Endothelial cell of umbilical vein (primary cell): Measurements from ENCODE around the gene GEMIN7. TPM values are rescaled to one million over a fixed set of nuclear protein-coding genes. Genes with fewer than 3 reads are reported as not detected.
"Not testable (repeated sequence)": the region's sequence is repeated elsewhere in the genome, so short reads cannot be mapped to it uniquely, and the experiment has no call there.

Source experiments
- BruUV-seq: library from RNA; stranded (reverse); fragments of 400-500 nt; replicated peaks from 2 replicates; lab custom pipeline; 2021; lab: Mats Ljungman, UMichigan
- CTCF ChIA-PET: fragments of 300-600, 350-600 bp; sonication (Branson Sonifier 250); formaldehyde crosslinking; loops from one replicate; lab custom pipeline; 2021; ENCODE audit warnings: antibody characterized with exemption, inconsistent platforms; lab: Charles Lee
- POLR2A ChIA-PET: fragments of 300-600, 350-600 bp; sonication (Branson Sonifier 250); formaldehyde crosslinking; loops from one replicate; lab custom pipeline; 2021; ENCODE audit warnings: antibody characterized with exemption, inconsistent platforms; lab: Charles Lee
- DNase-seq: peaks from one replicate; pipeline ENCODE4 v3.0.0-alpha.2; 2011; ENCODE audit warnings: low read depth, low spot score
- FAIRE-seq: peaks from 2 replicates; lab custom pipeline; 2011; peaks lifted over from hg19 to GRCh38; lab: Jason Lieb, UNC
- H2AFZ ChIP-seq: 2 replicates; pipeline ENCODE4 v1.6.0; 2012; ENCODE audit warnings: low read depth, low read length, control low read depth, inconsistent platforms
- H3K27ac ChIP-seq: 2 replicates; pipeline ENCODE4 v1.5.1; 2011; ENCODE audit warnings: low read depth, mild to moderate bottlenecking, control low read depth, low read length, moderate library complexity; ENCODE audit not compliant: insufficient read depth
- H3K27me3 ChIP-seq, 2 experiments: 2 replicates each; pipeline versions ENCODE4 v1.6.0 to v1.6.1; 2011; ENCODE audit warnings: low read length in 2 of 2, mixed read lengths in 1 of 2; ENCODE audit not compliant: control insufficient read depth in 2 of 2, insufficient read depth in 2 of 2
- H3K36me3 ChIP-seq, 2 experiments: 2 replicates in 1 of 2; 3 replicates in 1 of 2; pipeline ENCODE4 v1.5.1; 2011; ENCODE audit warnings: low read length in 2 of 2, mild to moderate bottlenecking in 1 of 2, moderate library complexity in 1 of 2; ENCODE audit not compliant: control insufficient read depth in 2 of 2, insufficient read depth in 2 of 2; ENCODE audit errors: extremely low read depth in 1 of 2
- H3K4me1 ChIP-seq: 3 replicates; pipeline ENCODE4 v1.5.1; 2011; ENCODE audit warnings: mild to moderate bottlenecking, low read length; ENCODE audit not compliant: control insufficient read depth, insufficient read depth; ENCODE audit errors: extremely low read depth
- H3K4me2 ChIP-seq: 2 replicates; pipeline ENCODE4 v1.6.1; 2011; ENCODE audit warnings: low read length, control low read depth, mixed read lengths; ENCODE audit not compliant: insufficient read depth
- H3K4me3 ChIP-seq, 3 experiments: fragments of 200-600 bp in 1 of 3; sonication (generic), shearing (Covaris generic) in 1 of 3; replicated peaks in 1 of 3; 2 replicates each; pipeline ENCODE4 v1.5.1; 2011 to 2016; ENCODE audit warnings: control low read depth in 3 of 3, low read length in 3 of 3, mild to moderate bottlenecking in 2 of 3, inconsistent platforms in 1 of 3, low read depth in 1 of 3, moderate library complexity in 1 of 3; ENCODE audit not compliant: insufficient read depth in 1 of 3
- H3K79me2 ChIP-seq: 2 replicates; pipeline ENCODE4 v1.6.0; 2012; ENCODE audit warnings: low read length, inconsistent platforms; ENCODE audit not compliant: control insufficient read depth, insufficient read depth
- H3K9ac ChIP-seq: replicated peaks from 2 replicates; pipeline ENCODE3; 2011; ENCODE audit warnings: low read length, control low read depth; ENCODE audit not compliant: insufficient read depth; ENCODE audit errors: extremely low read depth
- H3K9me1 ChIP-seq: replicated peaks from 3 replicates; pipeline ENCODE4 v1.6.0; 2011; ENCODE audit warnings: mild to moderate bottlenecking, low read length; ENCODE audit not compliant: control insufficient read depth, insufficient read depth; ENCODE audit errors: extremely low read depth
- H3K9me3 ChIP-seq: replicated peaks from 2 replicates; pipeline ENCODE4 v1.5.1; 2012; ENCODE audit warnings: low read length, inconsistent platforms; ENCODE audit not compliant: control insufficient read depth, insufficient read depth
- H4K20me1 ChIP-seq: replicated peaks from 2 replicates; pipeline ENCODE3; 2011; ENCODE audit warnings: mild to moderate bottlenecking, low read length; ENCODE audit not compliant: control insufficient read depth, insufficient read depth; ENCODE audit errors: extremely low read depth
- EZH2 ChIP-seq: IDR thresholded peaks from 2 replicates; pipeline ENCODE4 v1.6.1; 2012; ENCODE audit warnings: borderline replicate concordance, low read depth, mild to moderate bottlenecking, moderate library complexity, low read length, inconsistent platforms; ENCODE audit not compliant: severe bottlenecking
- FOS ChIP-seq: IDR thresholded peaks from 2 replicates; pipeline ENCODE4 v1.6.1; 2011; ENCODE audit warnings: mild to moderate bottlenecking, low read length, moderate library complexity, borderline replicate concordance; ENCODE audit not compliant: insufficient read depth
- GATA2 ChIP-seq: IDR thresholded peaks from 2 replicates; pipeline ENCODE4 v1.7.0; 2011; ENCODE audit warnings: low read depth, mild to moderate bottlenecking, moderate library complexity, mixed read lengths, low read length; ENCODE audit not compliant: insufficient read length, insufficient read depth
- JUN ChIP-seq: IDR thresholded peaks from 2 replicates; pipeline ENCODE4 v1.6.1; 2011; ENCODE audit warnings: borderline replicate concordance, low read depth; ENCODE audit not compliant: insufficient read length, insufficient read depth
- MAX ChIP-seq: IDR thresholded peaks from 2 replicates; pipeline ENCODE4 v1.6.1; 2011; ENCODE audit not compliant: insufficient read depth, insufficient read length
- MYC ChIP-seq: IDR thresholded peaks from one replicate; pipeline ENCODE4 v1.6.1; 2011; ENCODE audit warnings: mild to moderate bottlenecking, low read depth, low read length
- POLR2A ChIP-seq: IDR thresholded peaks from 2 replicates; pipeline ENCODE4 v1.6.1; 2012; ENCODE audit warnings: low read depth, mild to moderate bottlenecking, control low read depth, low read length
- POLR2AphosphoS5 ChIP-seq: IDR thresholded peaks from 2 replicates; pipeline ENCODE4 v1.6.1; 2012; ENCODE audit warnings: low read depth, mild to moderate bottlenecking, control low read depth, low read length, moderate library complexity; ENCODE audit not compliant: insufficient read depth
- dilution Hi-C: fragments of 300-500 bp; cut with MboI; formaldehyde crosslinking; loops from one replicate; pipeline ENCODE4 v1.15.0; 2019; ENCODE audit warnings: low sequenced_read_pairs; ENCODE audit not compliant: extremely low pct_ligation_motif_present
- intact Hi-C: fragments of 100-400 bp; cut with micrococcal nuclease; formaldehyde crosslinking; loops from one replicate; pipeline ENCODE4 v1.10.0; 2022
- polyA plus RNA-seq, 4 experiments: library from polyadenylated mRNA; depleted of rRNA in 3 of 4; stranded (reverse) in 3 of 4; unstranded in 1 of 4; fragments of >200 nt; gene quantifications; 2 replicates each; pipeline versions ENCODE4 v1.2.1 to v1.2.3, GENCODE V29; 2011 to 2012; ENCODE audit warnings: missing spikeins in 1 of 4
- total RNA-seq: library from RNA; stranded (reverse); gene quantifications from 2 replicates; pipeline ENCODE4 v1.2.3, GENCODE V29; 2021
- TF ChIP-seq, protein P1 (sequence below), 2 donors: IDR thresholded peaks; 1 replicate in 1 of 2; 2 replicates in 1 of 2; pipeline ENCODE4 v1.5.1; 2011; ENCODE audit warnings: low read length in 2 of 2, mild to moderate bottlenecking in 2 of 2, moderate library complexity in 2 of 2, control low read depth in 1 of 2, inconsistent platforms in 1 of 2, low read depth in 1 of 2; ENCODE audit not compliant: insufficient read depth in 1 of 2; ENCODE audit errors: extremely low read depth in 1 of 2

The GEMIN7 gene
- total and polyA plus RNA-seq, 2 donors (not counting 3 experiments of a cell fraction or from before 2014, with no cell fraction given): 34.2 to 53.7 TPM

- POLR2A ChIA-PET: interaction anchor here (0.6 kb wide), 1 partner anchor 651 kb away, joined by 3 read pairs; no protein-coding TSS in a partner anchor
- CTCF ChIA-PET: interaction anchor here (1.0 to 1.6 kb wide), 3 partner anchors 13 to 59 kb away, joined by 4 to 6 read pairs (median 5); no protein-coding TSS in a partner anchor
- Histone ChIP-seq H3K27me3 (no peaks in the 10 kb centered on the region), H3K9ac (no peak overlapping the region), H3K4me3 (no peak overlapping the region), H3K27ac (no peak overlapping the region), H3K9me1 (no peaks in the 10 kb centered on the region), H4K20me1 (no peaks in the 10 kb centered on the region), H3K79me2 (peaks cover 44% of the 10 kb centered on the region), H3K4me2 (no peak overlapping the region), H2AFZ (no peak overlapping the region), H3K9me3 (no peaks in the 10 kb centered on the region), H3K36me3 (no peaks in the 10 kb centered on the region), H3K4me1 (no peaks in the 10 kb centered on the region)
- FAIRE-seq (no peak), DNase-seq (no peak)
- TF ChIP-seq JUN (no peak), GATA2 (no peak), MAX (no peak), FOS (no peak), MYC (no peak), EZH2 (no peak), POLR2AphosphoS5 (no peak), POLR2A (no peak)
- TF ChIP-seq, protein P1, sequence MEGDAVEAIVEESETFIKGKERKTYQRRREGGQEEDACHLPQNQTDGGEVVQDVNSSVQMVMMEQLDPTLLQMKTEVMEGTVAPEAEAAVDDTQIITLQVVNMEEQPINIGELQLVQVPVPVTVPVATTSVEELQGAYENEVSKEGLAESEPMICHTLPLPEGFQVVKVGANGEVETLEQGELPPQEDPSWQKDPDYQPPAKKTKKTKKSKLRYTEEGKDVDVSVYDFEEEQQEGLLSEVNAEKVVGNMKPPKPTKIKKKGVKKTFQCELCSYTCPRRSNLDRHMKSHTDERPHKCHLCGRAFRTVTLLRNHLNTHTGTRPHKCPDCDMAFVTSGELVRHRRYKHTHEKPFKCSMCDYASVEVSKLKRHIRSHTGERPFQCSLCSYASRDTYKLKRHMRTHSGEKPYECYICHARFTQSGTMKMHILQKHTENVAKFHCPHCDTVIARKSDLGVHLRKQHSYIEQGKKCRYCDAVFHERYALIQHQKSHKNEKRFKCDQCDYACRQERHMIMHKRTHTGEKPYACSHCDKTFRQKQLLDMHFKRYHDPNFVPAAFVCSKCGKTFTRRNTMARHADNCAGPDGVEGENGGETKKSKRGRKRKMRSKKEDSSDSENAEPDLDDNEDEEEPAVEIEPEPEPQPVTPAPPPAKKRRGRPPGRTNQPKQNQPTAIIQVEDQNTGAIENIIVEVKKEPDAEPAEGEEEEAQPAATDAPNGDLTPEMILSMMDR (IDR thresholded peaks at IDR 0.05; ENCODE audit: extremely low read depth in 1 of 2, insufficient read depth in 1 of 2, low read depth in 1 of 2, low read length in 2 of 2): no peak
- intact Hi-C loops: no loop called here
- dilution Hi-C loops: no loop called here
- BruUV-seq: no TSS peak
Measured at GRCh38 chr19:45118106-45118505, 39.0 kb downstream of the GEMIN7 start.

DNA sequence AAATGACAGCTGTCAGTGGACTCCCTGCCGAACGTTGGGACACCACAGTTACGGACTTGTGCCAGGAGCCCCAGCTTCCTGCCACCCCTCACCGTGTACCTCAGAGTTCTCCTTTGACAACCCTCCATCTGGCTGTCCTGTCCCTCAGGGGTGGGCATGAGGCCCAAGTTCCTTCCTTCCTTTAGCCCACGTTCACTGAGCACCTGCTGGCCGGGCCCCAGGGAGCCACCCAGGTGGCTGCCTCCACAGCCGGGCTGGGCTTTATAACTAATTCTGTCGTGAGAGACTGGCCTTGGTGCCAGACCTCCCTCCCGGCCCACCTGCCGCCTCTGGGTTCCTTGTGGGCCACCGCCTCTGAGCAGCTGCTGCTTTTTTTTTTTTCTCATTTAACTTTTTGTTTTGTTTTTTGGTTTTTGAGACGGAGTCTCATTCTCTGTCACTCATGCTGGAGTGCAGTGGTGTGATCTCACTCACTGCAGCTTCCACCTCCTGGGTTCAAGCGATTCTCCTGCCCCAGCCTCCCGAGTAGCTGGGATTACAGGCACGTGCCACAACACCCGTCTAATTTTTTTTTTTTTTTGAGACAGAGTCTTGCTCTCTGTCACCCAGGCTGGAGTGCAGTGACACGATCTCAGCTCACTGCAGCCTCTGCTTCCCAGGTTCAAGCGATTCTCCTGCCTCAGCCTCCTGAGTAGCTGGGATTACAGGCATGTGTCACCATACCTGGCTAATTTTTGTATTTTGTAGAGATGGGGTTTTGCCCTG lies 39.7 kb downstream of the GEMIN7 start:
- POLR2A ChIA-PET: interaction anchor here (0.6 kb wide), 1 partner anchor 651 kb away, joined by 3 read pairs; no protein-coding TSS in a partner anchor

More for the DNA sequence above, 39.7 kb downstream of the GEMIN7 start:
- H3K9me1 ChIP-seq, H3K36me3 ChIP-seq, H3K4me1 ChIP-seq, DNase-seq, intact Hi-C loops, H3K9me3 ChIP-seq, H3K27me3 ChIP-seq, FAIRE-seq, dilution Hi-C loops, BruUV-seq, H3K9ac ChIP-seq, H3K4me2 ChIP-seq, H2AFZ ChIP-seq, H4K20me1 ChIP-seq, H3K27ac ChIP-seq, H3K4me3 ChIP-seq: not testable (repeated sequence)
- H3K79me2 ChIP-seq: peaks cover 38% of the 10 kb centered on the region
- CTCF ChIA-PET: interaction anchor here (0.7 to 1.6 kb wide), 4 partner anchors 12 to 59 kb away, joined by 3 to 6 read pairs (median 4); no protein-coding TSS in a partner anchor
